Brain microvascular endothelial cell (primary cell): ENCODE results near the gene ATP13A4.

Source experiments
- DNase-seq: peaks from one replicate; pipeline ENCODE4 v3.0.0-alpha.2; 2020
- H3K27ac ChIP-seq: fragments of 250-450 bp; sonication (Bioruptor Pico); 2 replicates; pipeline ENCODE4 v1.5.1; 2020; ENCODE audit warnings: mild to moderate bottlenecking, moderate library complexity
- H3K27me3 ChIP-seq: fragments of 250-450 bp; sonication (Bioruptor Pico); replicated peaks from 2 replicates; pipeline ENCODE4 v1.5.1; 2020; ENCODE audit warnings: mild to moderate bottlenecking
- H3K36me3 ChIP-seq: fragments of 250-450 bp; sonication (Bioruptor Pico); replicated peaks from 2 replicates; pipeline ENCODE4 v1.5.1; 2020; ENCODE audit warnings: mild to moderate bottlenecking
- H3K4me3 ChIP-seq: 2 replicates; pipeline ENCODE4 v1.5.1; 2011; ENCODE audit warnings: low read depth, mild to moderate bottlenecking, control low read depth, low read length, moderate library complexity
- CTCF ChIP-seq: IDR thresholded peaks from 2 replicates; pipeline ENCODE4 v1.5.1; 2011; ENCODE audit warnings: low read depth, mild to moderate bottlenecking, moderate library complexity, low read length, control low read depth, inconsistent platforms; ENCODE audit errors: missing control alignments
- in situ Hi-C: cut with HindIII; loops from 2 replicates; pipeline ENCODE4 v1.10.0; 2017; ENCODE audit warnings: low sequenced_read_pairs, low pct_ligation_motif_present

The ATP13A4 gene

GRCh38 chr3:193589129-193589528, 34.4 kb upstream of the ATP13A4 start:
- TF ChIP-seq CTCF, result no peak
- no peak for DNase-seq
- in situ Hi-C loops, result loop anchor here (25.0 kb wide), 1 partner anchor 777 kb away; no protein-coding TSS in a partner anchor
- no peak overlapping the region for H3K27ac ChIP-seq
- no peak overlapping the region for H3K4me3 ChIP-seq
- no peaks in the 10 kb centered on the region for H3K36me3 ChIP-seq
- no peaks in the 10 kb centered on the region for H3K27me3 ChIP-seq

- no peak overlapping the region for H3K4me3 ChIP-seq
- H3K27ac ChIP-seq, result no peak overlapping the region
- no peak for DNase-seq
- TF ChIP-seq CTCF, result no peak
- no peaks in the 10 kb centered on the region for H3K36me3 ChIP-seq
- no peaks in the 10 kb centered on the region for H3K27me3 ChIP-seq
- in situ Hi-C loops, result loop anchor here (25.0 kb wide), 1 partner anchor 774 kb away; no protein-coding TSS in a partner anchor
These were observed 31.8 kb upstream of the ATP13A4 start for GRCh38 chr3:193586526-193586925.

- no peak overlapping the region for H3K27ac ChIP-seq
- no peaks in the 10 kb centered on the region for H3K27me3 ChIP-seq
- no peaks in the 10 kb centered on the region for H3K36me3 ChIP-seq
- DNase-seq, result no peak
- TF ChIP-seq CTCF, result no peak
- no peak overlapping the region for H3K4me3 ChIP-seq
- in situ Hi-C loops, result loop anchor here (25.0 kb wide), 1 partner anchor 773 kb away; no protein-coding TSS in a partner anchor
These were observed 30.8 kb upstream of the ATP13A4 start for GRCh38 chr3:193585530-193585929.

- H3K36me3 ChIP-seq, result no peaks in the 10 kb centered on the region
- no peak overlapping the region for H3K27ac ChIP-seq
- no peak overlapping the region for H3K4me3 ChIP-seq
- no peak for TF ChIP-seq CTCF
- in situ Hi-C loops, result loop anchor here (25.0 kb wide), 1 partner anchor 762 kb away; no protein-coding TSS in a partner anchor
- H3K27me3 ChIP-seq, result no peaks in the 10 kb centered on the region
- no peak for DNase-seq
These were observed 19.9 kb upstream of the ATP13A4 start for GRCh38 chr3:193574488-193575070.

GRCh38 chr3:193573403-193574191, 18.9 kb upstream of the ATP13A4 start:
- no peak overlapping the region for H3K27ac ChIP-seq
- H3K4me3 ChIP-seq, result no peak overlapping the region
- no peak for DNase-seq
- no peaks in the 10 kb centered on the region for H3K27me3 ChIP-seq
- in situ Hi-C loops, result no loop called here
- TF ChIP-seq CTCF, result no peak
- H3K36me3 ChIP-seq, result no peaks in the 10 kb centered on the region
